MM.1S (cell line): ENCODE data around the gene DOLPP1.

Experiments used
- DNase-seq: peaks from one replicate; pipeline ENCODE4 v3.0.0-alpha.2; 2015
- H2AFZ ChIP-seq: fragments of 300-600 bp; sonication (generic); 2 replicates; pipeline ENCODE4 v1.6.0; 2016; ENCODE audit warnings: antibody characterized with exemption, low read length
- H3F3A ChIP-seq: fragments of 300-600 bp; sonication (generic); 2 replicates; pipeline ENCODE4 v1.6.1; 2016; ENCODE audit warnings: mild to moderate bottlenecking, antibody characterized with exemption, low read length, moderate library complexity, mixed read lengths; ENCODE audit not compliant: insufficient read depth
- H3K27ac ChIP-seq: fragments of 300-600 bp; sonication (generic); 2 replicates; pipeline ENCODE4 v1.5.1; 2016; ENCODE audit warnings: mild to moderate bottlenecking, low read length
- H3K27me3 ChIP-seq: fragments of 300-600 bp; sonication (generic); replicated peaks from 2 replicates; pipeline ENCODE4 v1.6.0; 2016; ENCODE audit warnings: low read length; ENCODE audit not compliant: insufficient read depth
- H3K36me3 ChIP-seq: fragments of 300-600 bp; sonication (generic); replicated peaks from 2 replicates; pipeline ENCODE4 v1.6.1; 2016; ENCODE audit warnings: mild to moderate bottlenecking, low read length, mixed read lengths; ENCODE audit not compliant: insufficient read depth
- H3K4me1 ChIP-seq: fragments of 300-600 bp; sonication (generic); 2 replicates; pipeline ENCODE4 v1.6.1; 2016; ENCODE audit warnings: low read length, mixed read lengths
- H3K4me2 ChIP-seq: fragments of 300-600 bp; sonication (generic); 2 replicates; pipeline ENCODE4 v1.6.0; 2016; ENCODE audit warnings: low read depth, low read length
- H3K4me3 ChIP-seq: fragments of 300-600 bp; sonication (generic); 2 replicates; pipeline ENCODE4 v1.5.1; 2016; ENCODE audit warnings: low read length, mixed read lengths
- H3K79me2 ChIP-seq: fragments of 300-600 bp; sonication (generic); 2 replicates; pipeline ENCODE4 v1.6.1; 2016; ENCODE audit warnings: mixed run types, low read length, mixed read lengths
- H3K9ac ChIP-seq: fragments of 300-600 bp; sonication (generic); 2 replicates; pipeline ENCODE4 v1.6.1; 2016; ENCODE audit warnings: low read length, mixed read lengths
- H3K9me2 ChIP-seq: fragments of 300-600 bp; sonication (generic); replicated peaks from 2 replicates; pipeline ENCODE4 v1.6.1; 2016; ENCODE audit warnings: mild to moderate bottlenecking, low read length, mixed read lengths; ENCODE audit not compliant: insufficient read depth
- H3K9me3 ChIP-seq: fragments of 300-600 bp; sonication (generic); replicated peaks from 2 replicates; pipeline ENCODE4 v1.6.1; 2016; ENCODE audit warnings: mild to moderate bottlenecking, low read length, mixed read lengths; ENCODE audit not compliant: insufficient read depth
- H4K20me1 ChIP-seq: fragments of 300-600 bp; sonication (generic); 2 replicates; pipeline ENCODE4 v1.6.1; 2016; ENCODE audit warnings: mild to moderate bottlenecking, low read length, moderate library complexity, mixed read lengths; ENCODE audit not compliant: insufficient read depth
- EZH2 ChIP-seq: fragments of 300-600 bp; sonication (generic); optimal IDR thresholded peaks from 2 replicates; pipeline ENCODE3; 2017; ENCODE audit warnings: low read depth, mild to moderate bottlenecking, antibody characterized with exemption, low read length, mixed read lengths
- EZH2phosphoT487 ChIP-seq: fragments of 300-600 bp; sonication (generic); IDR thresholded peaks from 2 replicates; pipeline ENCODE4 v1.6.1; 2018; ENCODE audit warnings: antibody characterized with exemption, low read length
- TF ChIP-seq, protein P1 (sequence below): fragments of 300-600 bp; sonication (generic); IDR thresholded peaks from 2 replicates; pipeline ENCODE4 v1.5.1; 2016; ENCODE audit warnings: antibody characterized with exemption, low read length, mixed read lengths

DOLPP1 gene

DNA sequence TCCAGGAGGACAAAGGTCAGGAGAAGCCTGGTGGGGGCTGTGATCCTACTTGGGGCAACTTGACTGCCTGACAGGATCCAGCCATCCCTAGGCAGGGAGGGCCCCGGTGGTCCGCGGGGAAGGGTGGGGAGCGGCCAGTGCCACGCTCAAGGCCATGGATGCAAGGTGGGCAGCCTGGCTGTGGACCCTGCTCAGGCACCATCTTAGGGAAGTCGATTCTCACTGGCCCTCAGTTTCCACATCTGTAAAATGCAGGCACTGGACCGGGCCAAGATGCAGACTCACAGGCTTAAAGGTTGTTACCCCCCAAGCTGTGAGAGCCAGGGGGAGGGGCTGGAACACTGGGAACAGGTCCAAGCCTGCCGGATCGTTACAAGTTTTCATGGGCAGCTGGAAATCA is 8.7 kb upstream of the DOLPP1 start:
- DNase-seq: no peak
- H3K9me2 ChIP-seq: no peaks in the 10 kb centered on the region
- H3K36me3 ChIP-seq: no peaks in the 10 kb centered on the region
- H3K9ac ChIP-seq: no peak overlapping the region
- no peaks in the 10 kb centered on the region for H4K20me1 ChIP-seq
- no peaks in the 10 kb centered on the region for H3K4me1 ChIP-seq
- H3K27me3 ChIP-seq: no peaks in the 10 kb centered on the region
- H3K4me3 ChIP-seq: no peak overlapping the region
- H2AFZ ChIP-seq: no peak overlapping the region
- TF ChIP-seq EZH2phosphoT487 (no peak), EZH2 (no peak)
- TF ChIP-seq, protein P1, sequence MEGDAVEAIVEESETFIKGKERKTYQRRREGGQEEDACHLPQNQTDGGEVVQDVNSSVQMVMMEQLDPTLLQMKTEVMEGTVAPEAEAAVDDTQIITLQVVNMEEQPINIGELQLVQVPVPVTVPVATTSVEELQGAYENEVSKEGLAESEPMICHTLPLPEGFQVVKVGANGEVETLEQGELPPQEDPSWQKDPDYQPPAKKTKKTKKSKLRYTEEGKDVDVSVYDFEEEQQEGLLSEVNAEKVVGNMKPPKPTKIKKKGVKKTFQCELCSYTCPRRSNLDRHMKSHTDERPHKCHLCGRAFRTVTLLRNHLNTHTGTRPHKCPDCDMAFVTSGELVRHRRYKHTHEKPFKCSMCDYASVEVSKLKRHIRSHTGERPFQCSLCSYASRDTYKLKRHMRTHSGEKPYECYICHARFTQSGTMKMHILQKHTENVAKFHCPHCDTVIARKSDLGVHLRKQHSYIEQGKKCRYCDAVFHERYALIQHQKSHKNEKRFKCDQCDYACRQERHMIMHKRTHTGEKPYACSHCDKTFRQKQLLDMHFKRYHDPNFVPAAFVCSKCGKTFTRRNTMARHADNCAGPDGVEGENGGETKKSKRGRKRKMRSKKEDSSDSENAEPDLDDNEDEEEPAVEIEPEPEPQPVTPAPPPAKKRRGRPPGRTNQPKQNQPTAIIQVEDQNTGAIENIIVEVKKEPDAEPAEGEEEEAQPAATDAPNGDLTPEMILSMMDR: no peak
- H3K79me2 ChIP-seq: no peaks in the 10 kb centered on the region
- H3K9me3 ChIP-seq: no peaks in the 10 kb centered on the region
- H3K4me2 ChIP-seq: no peak overlapping the region
- no peaks in the 10 kb centered on the region for H3F3A ChIP-seq
- no peak overlapping the region for H3K27ac ChIP-seq

- TF ChIP-seq, protein P1: no peak
- TF ChIP-seq EZH2phosphoT487 (no peak), EZH2 (no peak)
- no peaks in the 10 kb centered on the region for H3K9me2 ChIP-seq
- H3K79me2 ChIP-seq: no peaks in the 10 kb centered on the region
- H3F3A ChIP-seq: no peaks in the 10 kb centered on the region
- no peak overlapping the region for H3K4me2 ChIP-seq
- H3K9me3 ChIP-seq: no peaks in the 10 kb centered on the region
- H4K20me1 ChIP-seq: no peaks in the 10 kb centered on the region
- H3K4me3 ChIP-seq: no peak overlapping the region
- no peak overlapping the region for H2AFZ ChIP-seq
- DNase-seq: no peak
- no peaks in the 10 kb centered on the region for H3K27me3 ChIP-seq
- no peak overlapping the region for H3K27ac ChIP-seq
- H3K9ac ChIP-seq: no peak overlapping the region
- no peaks in the 10 kb centered on the region for H3K36me3 ChIP-seq
- no peaks in the 10 kb centered on the region for H3K4me1 ChIP-seq
These were observed 7.5 kb upstream of the DOLPP1 start for GRCh38 chr9:129073404-129073803.

- H3K4me1 ChIP-seq: no peaks in the 10 kb centered on the region
These were observed 6.8 kb upstream of the DOLPP1 start for GRCh38 chr9:129074106-129074505.

More at GRCh38 chr9:129074106-129074505, 6.8 kb upstream of the DOLPP1 start:
- Histone ChIP-seq H2AFZ (no peak overlapping the region), H3K9ac (no peak overlapping the region), H3F3A (no peaks in the 10 kb centered on the region), H3K79me2 (no peaks in the 10 kb centered on the region), H4K20me1 (no peaks in the 10 kb centered on the region), H3K36me3 (no peaks in the 10 kb centered on the region), H3K27ac (no peak overlapping the region), H3K9me2 (no peaks in the 10 kb centered on the region), H3K27me3 (no peaks in the 10 kb centered on the region), H3K4me3 (no peak overlapping the region), H3K9me3 (no peaks in the 10 kb centered on the region), H3K4me2 (no peak overlapping the region)
- no peak for DNase-seq
- TF ChIP-seq EZH2phosphoT487 (no peak), EZH2 (no peak)
- TF ChIP-seq, protein P1: no peak
